ENCODE results near the gene EOGT.
A peak's percentile ranks its signal among the peaks of the same experiment; 100 is the strongest.

The EOGT gene

GRCh38 chr3:69013253-69014021 lies at the start of gene EOGT:
Gene EOGT, minus strand, starts transcription at chr3:69013684. Its CDS starts 3,838 bp downstream, at chr3:69009846.
- peak; percentile 52 to 72 for DNase-seq (ENCODE audit: low read depth in 2 of 2)

GRCh38 chr3:69059688-69060087 lies 46.2 kb upstream of the EOGT start:
- DNase-seq (ENCODE audit: low read depth in 2 of 2) = no peak

DNA sequence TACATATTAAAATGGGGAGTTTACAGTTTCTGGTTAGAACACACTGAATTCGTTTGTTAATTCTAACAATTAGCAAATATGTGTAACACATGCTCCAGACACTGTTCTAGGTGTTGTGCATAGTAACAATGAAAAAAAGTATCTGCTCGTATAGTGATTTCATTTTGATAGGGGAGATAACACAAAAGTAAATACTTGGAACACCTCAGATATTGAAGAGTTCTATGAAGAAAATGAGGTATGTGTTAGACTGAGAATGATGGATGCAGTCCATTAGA lies 45.4 kb upstream of the EOGT start:
- no peak for DNase-seq (ENCODE audit: low read depth in 2 of 2)

DNA sequence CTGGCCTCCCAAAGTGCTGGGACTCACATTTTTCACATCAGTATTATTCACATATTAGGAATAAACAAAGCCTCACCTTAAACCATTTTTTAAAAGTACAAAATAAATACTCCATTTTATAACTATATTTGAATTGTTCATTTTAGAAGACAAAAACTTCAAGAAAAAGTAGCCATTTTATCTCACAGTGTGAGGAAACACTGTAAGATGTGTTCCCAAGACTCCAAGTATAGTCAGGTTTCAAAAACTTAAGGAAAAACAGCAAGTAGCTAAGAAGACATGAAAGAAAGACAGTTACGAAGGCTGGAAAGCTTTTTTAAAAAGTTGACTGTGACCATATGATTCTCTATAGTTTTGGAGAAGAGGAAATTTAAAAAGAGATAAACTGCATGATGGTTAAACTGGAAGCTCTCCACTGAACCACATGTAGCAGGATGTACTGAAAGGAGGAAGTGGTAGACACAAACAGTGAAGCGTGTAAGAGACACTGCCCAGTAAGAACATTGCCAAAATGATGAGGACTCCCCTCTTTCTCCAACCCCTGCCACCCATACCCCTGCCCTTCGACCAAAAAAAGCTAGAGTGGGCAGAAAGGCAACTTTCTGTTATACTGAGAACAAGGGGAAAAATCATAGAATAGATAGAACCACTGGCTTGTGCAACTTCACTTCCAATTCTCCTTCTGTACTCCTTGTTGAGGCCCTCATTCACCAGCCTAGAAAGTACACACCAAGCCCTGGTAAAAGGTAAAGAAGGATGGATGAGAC lies 44.9 kb upstream of the EOGT start:
- no peak for DNase-seq (ENCODE audit: low read depth in 2 of 2)

DNA sequence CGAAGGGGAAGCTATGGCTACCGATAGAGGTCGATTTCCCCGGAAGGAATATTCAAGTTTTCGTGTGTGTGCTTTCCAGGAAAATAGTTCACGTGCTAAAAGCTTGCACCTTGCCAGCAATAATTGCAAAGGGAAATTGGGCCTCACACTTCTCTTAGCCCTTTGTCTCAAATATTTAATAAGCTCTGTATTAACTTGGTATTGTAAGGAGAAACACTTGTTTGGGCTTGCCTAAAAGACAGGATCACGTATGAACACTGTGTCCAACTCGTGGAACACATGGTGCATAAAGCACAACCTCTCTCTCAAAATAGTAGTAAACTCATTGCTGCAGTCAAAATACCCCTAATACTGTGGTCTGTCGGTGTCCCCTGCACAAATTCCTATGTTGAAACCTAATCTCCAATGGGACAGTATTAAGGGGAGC lies 39.0 kb upstream of the EOGT start:
- no peak for DNase-seq (ENCODE audit: low read depth in 2 of 2)

DNA sequence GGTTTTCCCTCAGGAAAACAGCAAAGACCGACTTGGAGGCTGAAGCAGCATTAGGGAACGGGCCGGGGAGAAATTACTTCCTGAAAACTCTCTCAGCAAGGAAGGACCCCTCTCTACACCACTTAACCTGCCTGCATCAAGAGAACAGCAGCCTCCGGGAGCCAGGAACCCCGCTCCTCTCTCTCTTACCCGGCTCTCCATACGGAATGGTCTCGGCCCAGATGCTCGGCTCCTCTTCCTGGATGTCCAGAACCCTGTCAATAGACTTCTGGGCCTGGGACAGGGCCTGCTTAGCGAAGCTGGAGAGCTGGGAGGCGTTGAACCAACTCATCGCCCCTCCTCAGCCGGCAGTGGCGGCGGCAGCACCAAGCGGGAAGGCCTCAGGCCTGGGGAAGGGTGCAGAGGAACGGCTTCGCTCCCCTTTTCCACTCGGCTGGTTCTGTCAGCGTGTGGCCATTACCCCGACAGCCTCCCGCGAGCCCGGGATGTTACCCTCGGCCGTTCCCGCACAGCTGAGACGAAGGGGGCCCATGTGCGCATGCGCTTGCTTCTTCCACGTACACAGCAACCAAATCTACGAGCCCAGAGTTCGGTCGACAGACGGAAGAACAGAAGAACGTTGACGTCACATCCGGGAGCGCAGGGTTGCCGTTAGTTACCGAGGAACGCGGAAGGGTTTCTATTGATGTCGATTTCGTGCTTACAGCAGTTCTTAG lies 38.4 kb upstream of the EOGT start, which contains the start of gene TMF1:
Gene TMF1, minus strand, starts transcription at position 578 of the 716 bp plus-strand sequence. Its CDS starts 247 bp downstream, at position 331.
- DNase-seq (ENCODE audit: low read depth in 2 of 2) = peak; percentile 94 to 97

DNA sequence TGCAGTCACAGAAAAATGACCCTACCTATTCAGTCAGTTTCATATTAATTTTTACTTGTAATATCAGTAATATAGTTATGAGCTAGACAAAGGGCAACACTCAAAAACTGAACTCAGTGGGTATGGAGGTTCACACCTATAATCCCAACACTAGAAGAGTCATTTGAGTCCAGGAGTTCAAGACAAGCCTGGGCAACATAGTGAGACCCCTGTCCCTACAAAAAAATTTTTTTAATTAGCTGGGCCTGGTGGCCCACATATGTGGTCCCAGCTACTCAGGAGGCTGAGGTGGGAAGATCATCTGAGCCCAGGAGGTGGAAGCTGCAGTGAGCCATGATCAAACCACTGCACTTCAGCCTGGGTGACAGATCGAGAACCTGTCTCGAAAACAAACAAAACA lies 35.5 kb upstream of the EOGT start:
- no peak for DNase-seq (ENCODE audit: low read depth in 2 of 2)

GRCh38 chr3:69044608-69045007 lies 31.1 kb upstream of the EOGT start:
- DNase-seq (ENCODE audit: low read depth in 2 of 2) = no peak

- no peak for DNase-seq (ENCODE audit: low read depth in 2 of 2)
These were observed 20.0 kb upstream of the EOGT start for GRCh38 chr3:69033470-69033869.

GRCh38 chr3:69032737-69033136 lies 19.3 kb upstream of the EOGT start:
- no peak for DNase-seq (ENCODE audit: low read depth in 2 of 2)

- DNase-seq (ENCODE audit: low read depth in 2 of 2) = no peak
These were observed 18.7 kb upstream of the EOGT start for GRCh38 chr3:69032142-69032541.

- DNase-seq (ENCODE audit: low read depth in 2 of 2) = no peak
These were observed 18.2 kb upstream of the EOGT start for GRCh38 chr3:69031635-69032034.

DNA sequence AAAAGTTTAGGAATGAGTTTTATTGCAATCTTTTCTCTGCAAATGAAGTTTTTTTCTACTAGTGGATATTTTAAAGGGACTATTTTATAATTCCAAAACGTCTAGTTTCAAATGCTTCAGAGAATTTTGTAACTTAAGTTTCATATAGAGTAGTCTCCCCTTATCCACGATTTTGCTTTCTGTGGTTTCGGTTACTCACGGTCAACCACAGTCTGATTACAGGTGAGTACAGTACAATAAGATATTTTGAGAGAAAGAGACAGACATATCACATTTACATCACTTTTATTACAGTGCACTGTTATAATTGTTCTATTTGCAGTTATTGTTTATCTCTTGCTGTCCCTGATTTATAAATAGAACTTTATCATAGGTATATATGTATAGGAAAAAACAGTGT lies 7.4 kb upstream of the EOGT start:
- DNase-seq (ENCODE audit: low read depth in 2 of 2) = no peak

GRCh38 chr3:69020424-69020823 lies 6.9 kb upstream of the EOGT start:
- no peak for DNase-seq (ENCODE audit: low read depth in 2 of 2)

DNA sequence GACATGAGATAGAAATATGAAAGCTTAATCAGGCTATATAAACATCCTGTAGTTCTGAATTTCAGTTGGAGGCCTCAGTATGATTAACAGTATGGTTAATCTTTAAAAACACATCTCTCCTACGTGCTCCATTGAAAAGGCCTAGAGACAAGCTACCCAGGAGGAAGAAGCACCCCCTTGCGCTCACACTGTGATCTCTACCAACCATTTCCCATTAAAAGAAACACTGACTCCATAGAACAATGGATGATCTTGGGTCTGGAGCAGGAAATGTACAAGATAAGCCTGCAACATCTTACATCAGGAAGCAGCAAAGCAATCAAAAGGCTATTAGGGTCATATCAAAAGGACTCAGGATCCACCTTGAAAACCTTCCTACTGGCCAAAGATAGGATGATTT lies 3.4 kb upstream of the EOGT start:
- no peak for DNase-seq (ENCODE audit: low read depth in 2 of 2)

- no peak for DNase-seq (ENCODE audit: low read depth in 2 of 2)
These were observed 2.6 kb upstream of the EOGT start for GRCh38 chr3:69016102-69016501.

- no peak for DNase-seq (ENCODE audit: low read depth in 2 of 2)
These were observed 617 bp upstream of the EOGT start for GRCh38 chr3:69014022-69014580.

DNA sequence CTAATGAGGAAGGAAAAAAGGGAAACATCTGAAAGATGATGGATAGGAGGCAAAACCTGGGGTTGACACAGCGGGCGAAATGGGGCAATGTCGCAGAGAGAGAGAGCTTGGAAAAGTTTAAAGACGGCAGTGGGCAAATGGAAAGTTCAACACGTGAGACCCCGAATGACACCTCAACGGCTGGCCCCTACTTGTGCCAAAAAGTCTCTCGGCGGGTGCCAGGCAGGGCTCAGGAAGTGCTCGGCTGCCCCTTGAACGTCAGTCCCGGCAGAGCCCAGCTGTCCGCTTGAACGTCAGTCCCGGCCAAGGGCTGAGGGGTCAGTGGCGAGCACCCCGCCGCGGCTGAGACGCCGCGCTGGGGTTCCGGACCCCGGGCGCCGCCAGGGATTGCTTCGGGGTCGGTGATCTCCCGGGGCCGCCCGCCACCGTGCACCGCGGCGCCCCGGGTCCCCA lies 658 bp downstream of the EOGT start:
- DNase-seq (ENCODE audit: low read depth in 2 of 2) = peak in 1 of 2 donors; percentile 16

GRCh38 chr3:69012100-69012799 lies 1.2 kb downstream of the EOGT start:
- DNase-seq (ENCODE audit: low read depth in 2 of 2) = no peak

- DNase-seq (ENCODE audit: low read depth in 2 of 2) = no peak
These were observed 2.3 kb downstream of the EOGT start for GRCh38 chr3:69011096-69011730.

All from stimulated activated CD8-positive, alpha-beta memory T cell treated with anti-CD3 and anti-CD28 coated beads, Interleukin-7, amount 100 ng/mL, for 4 hours (primary cell).